NCI-H446 (cell line): Measurements from ENCODE around the gene UBIAD1.
"Not testable (repeated sequence)": the region's sequence is repeated elsewhere in the genome, so short reads cannot be mapped to it uniquely, and the experiment has no call there.

ENCODE experiments used
- DNase-seq, 2 experiments: peaks; one replicate each; lab custom pipeline; 2025; lab: John Stamatoyannopoulos, UW

Gene UBIAD1

GRCh38 chr1:11272832-11273594, at the start of gene UBIAD1:
TSS of gene UBIAD1 (plus strand) at chr1:11273198. CDS start at chr1:11273532, 334 bp downstream.
- DNase-seq = peak; percentile 75 to 94

GRCh38 chr1:11227106-11228077, 45.6 kb upstream of the UBIAD1 start:
- no peak for DNase-seq

- DNase-seq = no peak
These were observed 43.8 kb upstream of the UBIAD1 start for GRCh38 chr1:11229203-11229602.

- DNase-seq = no peak
These were observed 39.8 kb upstream of the UBIAD1 start for GRCh38 chr1:11233208-11233607.

GRCh38 chr1:11237356-11237755, 35.6 kb upstream of the UBIAD1 start:
- DNase-seq = peak in 1 of 2 experiments; percentile 57

GRCh38 chr1:11238311-11238710, 34.7 kb upstream of the UBIAD1 start:
- DNase-seq = no peak

- no peak for DNase-seq
These were observed 27.8 kb upstream of the UBIAD1 start for GRCh38 chr1:11245248-11245647.

GRCh38 chr1:11245904-11246719, 26.9 kb upstream of the UBIAD1 start:
- no peak for DNase-seq

- no peak for DNase-seq
These were observed 24.8 kb upstream of the UBIAD1 start for GRCh38 chr1:11248169-11248568.

- DNase-seq = no peak
These were observed 20.5 kb upstream of the UBIAD1 start for GRCh38 chr1:11252538-11252937.

GRCh38 chr1:11253226-11253625, 19.8 kb upstream of the UBIAD1 start:
- DNase-seq = no peak

- DNase-seq = no peak
These were observed 16.7 kb upstream of the UBIAD1 start for GRCh38 chr1:11256299-11256698.

GRCh38 chr1:11262171-11263049, 10.6 kb upstream of the UBIAD1 start, which contains the start of gene MTOR:
TSS of gene MTOR (minus strand) at chr1:11262551. CDS start at chr1:11259409, 3,142 bp downstream.
- peak; percentile 100 for DNase-seq

- no peak for DNase-seq
These were observed 6.5 kb upstream of the UBIAD1 start for GRCh38 chr1:11266268-11267074.

- not testable (repeated sequence) for DNase-seq
These were observed 5.4 kb upstream of the UBIAD1 start for GRCh38 chr1:11267350-11268337.

- DNase-seq = no peak
These were observed 510 bp upstream of the UBIAD1 start for GRCh38 chr1:11272544-11272831.

GRCh38 chr1:11273595-11274234, 717 bp downstream of the UBIAD1 start:
- no peak for DNase-seq

GRCh38 chr1:11279152-11279551, 6.2 kb downstream of the UBIAD1 start:
- no peak for DNase-seq
